DND-41 (cell line): Measurements from ENCODE around the gene PXMP4.
"Not testable (repeated sequence)": the region's sequence is repeated elsewhere in the genome, so short reads cannot be mapped to it uniquely, and the experiment has no call there.

Source experiments
- ATAC-seq: fragments of 200-7000 bp; cut with Tn5 transposase; 3 replicates; pipeline ENCODE4 v1.9.1; 2021; ENCODE audit warnings: low read depth; ENCODE audit not compliant: insufficient read depth
- DNase-seq: peaks from one replicate; pipeline ENCODE4 v3.0.0-alpha.2; 2020
- H2AFZ ChIP-seq: 2 replicates; pipeline ENCODE4 v1.6.0; 2012; ENCODE audit warnings: low read depth, low read length
- H3K27ac ChIP-seq: 2 replicates; pipeline ENCODE4 v1.5.1; 2012; ENCODE audit warnings: low read length, inconsistent platforms
- H3K27me3 ChIP-seq: fragments of 200-600 bp; sonication (generic); 2 replicates; pipeline ENCODE4 v1.6.0; 2012; ENCODE audit warnings: low read length, mild to moderate bottlenecking, inconsistent platforms; ENCODE audit not compliant: insufficient read depth, poor library complexity
- H3K36me3 ChIP-seq: 2 replicates; pipeline ENCODE4 v1.5.1; 2012; ENCODE audit warnings: low read length, inconsistent platforms; ENCODE audit not compliant: insufficient read depth
- H3K4me1 ChIP-seq: 2 replicates; pipeline ENCODE4 v1.5.1; 2012; ENCODE audit warnings: mild to moderate bottlenecking, low read length; ENCODE audit not compliant: insufficient read depth
- H3K4me2 ChIP-seq: 2 replicates; pipeline ENCODE4 v1.6.0; 2012; ENCODE audit warnings: mild to moderate bottlenecking, moderate library complexity, low read length, inconsistent platforms; ENCODE audit not compliant: insufficient read depth
- H3K4me3 ChIP-seq, 2 experiments: fragments of 200-600 bp in 1 of 2; shearing (Covaris generic) in 1 of 2; 2 replicates each; pipeline ENCODE4 v1.5.1; 2012 to 2016; ENCODE audit warnings: inconsistent platforms in 2 of 2, low read length in 2 of 2, mild to moderate bottlenecking in 2 of 2, low read depth in 1 of 2, moderate library complexity in 1 of 2
- H3K79me2 ChIP-seq: 2 replicates; pipeline ENCODE4 v1.6.0; 2012; ENCODE audit warnings: low read length, inconsistent platforms; ENCODE audit not compliant: insufficient read depth
- H3K9ac ChIP-seq: 2 replicates; pipeline ENCODE4 v1.6.0; 2012; ENCODE audit warnings: low read depth, mild to moderate bottlenecking, inconsistent platforms, low read length, moderate library complexity
- H3K9me3 ChIP-seq: 2 replicates; pipeline ENCODE4 v1.5.1; 2012; ENCODE audit warnings: low read length, moderate library complexity, mild to moderate bottlenecking, inconsistent platforms; ENCODE audit not compliant: insufficient read depth, severe bottlenecking
- H4K20me1 ChIP-seq: 2 replicates; pipeline ENCODE4 v1.6.0; 2012; ENCODE audit warnings: low read length; ENCODE audit not compliant: insufficient read depth
- CTCF ChIP-seq: IDR thresholded peaks from 2 replicates; pipeline ENCODE4 v1.5.1; 2012; ENCODE audit warnings: borderline replicate concordance, low read length, moderate library complexity, mild to moderate bottlenecking; ENCODE audit not compliant: poor library complexity, severe bottlenecking; ENCODE audit errors: extremely low read depth
- EZH2 ChIP-seq: IDR thresholded peaks from 3 replicates; pipeline ENCODE4 v1.6.1; 2012; ENCODE audit warnings: borderline replicate concordance, low read depth, mild to moderate bottlenecking, moderate library complexity, low read length, inconsistent platforms; ENCODE audit not compliant: severe bottlenecking

Gene PXMP4

GRCh38 chr20:33702861-33703260, 17.2 kb downstream of the PXMP4 start:
- no peak overlapping the region for H3K27ac ChIP-seq
- no peaks in the 10 kb centered on the region for H3K9me3 ChIP-seq
- no peak for DNase-seq
- H3K79me2 ChIP-seq: no peaks in the 10 kb centered on the region
- H3K4me3 ChIP-seq: no peak overlapping the region
- H3K36me3 ChIP-seq: peaks cover 19% of the 10 kb centered on the region
- H3K4me1 ChIP-seq: no peaks in the 10 kb centered on the region
- no peak overlapping the region for H2AFZ ChIP-seq
- no peak overlapping the region for H3K4me2 ChIP-seq
- ATAC-seq: peak; percentile 9; the same call in 1 of the 3 replicates
- no peaks in the 10 kb centered on the region for H4K20me1 ChIP-seq
- TF ChIP-seq EZH2: no peak
- no peak for TF ChIP-seq CTCF
- no peak overlapping the region for H3K9ac ChIP-seq
- no peaks in the 10 kb centered on the region for H3K27me3 ChIP-seq

- H3K9me3 ChIP-seq: no peaks in the 10 kb centered on the region
- H3K4me2 ChIP-seq: no peak overlapping the region
- H3K27ac ChIP-seq: no peak overlapping the region
- H2AFZ ChIP-seq: no peak overlapping the region
- no peak overlapping the region for H3K4me3 ChIP-seq
- DNase-seq (no peak), ATAC-seq (no peak)
- TF ChIP-seq CTCF (no peak), EZH2 (no peak)
- H3K27me3 ChIP-seq: no peaks in the 10 kb centered on the region
- peaks cover 10% of the 10 kb centered on the region for H3K36me3 ChIP-seq
- H3K4me1 ChIP-seq: no peaks in the 10 kb centered on the region
- no peak overlapping the region for H3K9ac ChIP-seq
- no peaks in the 10 kb centered on the region for H4K20me1 ChIP-seq
- no peaks in the 10 kb centered on the region for H3K79me2 ChIP-seq
Measured at GRCh38 chr20:33701629-33702450, 18.3 kb downstream of the PXMP4 start.

- H3K27me3 ChIP-seq, H3K9me3 ChIP-seq, H3K4me3 ChIP-seq, DNase-seq, H3K79me2 ChIP-seq, H2AFZ ChIP-seq, H3K4me1 ChIP-seq, H3K27ac ChIP-seq, H3K36me3 ChIP-seq, H3K9ac ChIP-seq, ATAC-seq, H3K4me2 ChIP-seq, H4K20me1 ChIP-seq: not testable (repeated sequence)
Measured at GRCh38 chr20:33700696-33701441, 19.2 kb downstream of the PXMP4 start.

- H4K20me1 ChIP-seq: not testable (repeated sequence)
Measured at GRCh38 chr20:33698966-33699365, 21.1 kb downstream of the PXMP4 start.

More at GRCh38 chr20:33698966-33699365, 21.1 kb downstream of the PXMP4 start:
- not testable (repeated sequence) for H3K36me3 ChIP-seq, H3K9ac ChIP-seq, ATAC-seq, H3K4me3 ChIP-seq, DNase-seq, H3K27me3 ChIP-seq, H3K9me3 ChIP-seq, H2AFZ ChIP-seq, H3K4me1 ChIP-seq, H3K79me2 ChIP-seq, H3K4me2 ChIP-seq, H3K27ac ChIP-seq
